Omental fat pad (tissue), 4 donors: ENCODE data around the gene TAGAP. TPM values are rescaled to one million over a fixed set of nuclear protein-coding genes. Genes with fewer than 3 reads are reported as not detected.
"Not testable (repeated sequence)": the region's sequence is repeated elsewhere in the genome, so short reads cannot be mapped to it uniquely, and the experiment has no call there.

Source experiments
- ATAC-seq: fragments of 150-250 bp; one replicate; pipeline ENCODE4 v1.9.1; 2016; ENCODE audit warnings: mild to moderate bottlenecking, moderate library complexity; ENCODE audit not compliant: low FRiP score
- DNase-seq: peaks from one replicate; pipeline ENCODE4 v3.0.0-alpha.2; 2019; ENCODE audit warnings: low spot score
- total RNA-seq, 4 donors: library from RNA; depleted of rRNA; stranded (reverse); fragments of >200 nt; gene quantifications; one replicate each; pipeline ENCODE4 v1.1.0, GENCODE V29; 2016
- TF ChIP-seq, protein P1 (sequence below), 3 donors: fragments of 450-650 bp; IDR thresholded peaks; one replicate each; pipeline ENCODE4 v1.5.1; 2016 to 2017; ENCODE audit warnings: antibody characterized with exemption in 3 of 3, mild to moderate bottlenecking in 3 of 3, moderate library complexity in 2 of 3

TAGAP gene
- total RNA-seq, 4 donors from 2014 or later: 3.1 to 5.7 (median 4.8) TPM

- DNase-seq (no peak), ATAC-seq (no peak)
- TF ChIP-seq, protein P1, sequence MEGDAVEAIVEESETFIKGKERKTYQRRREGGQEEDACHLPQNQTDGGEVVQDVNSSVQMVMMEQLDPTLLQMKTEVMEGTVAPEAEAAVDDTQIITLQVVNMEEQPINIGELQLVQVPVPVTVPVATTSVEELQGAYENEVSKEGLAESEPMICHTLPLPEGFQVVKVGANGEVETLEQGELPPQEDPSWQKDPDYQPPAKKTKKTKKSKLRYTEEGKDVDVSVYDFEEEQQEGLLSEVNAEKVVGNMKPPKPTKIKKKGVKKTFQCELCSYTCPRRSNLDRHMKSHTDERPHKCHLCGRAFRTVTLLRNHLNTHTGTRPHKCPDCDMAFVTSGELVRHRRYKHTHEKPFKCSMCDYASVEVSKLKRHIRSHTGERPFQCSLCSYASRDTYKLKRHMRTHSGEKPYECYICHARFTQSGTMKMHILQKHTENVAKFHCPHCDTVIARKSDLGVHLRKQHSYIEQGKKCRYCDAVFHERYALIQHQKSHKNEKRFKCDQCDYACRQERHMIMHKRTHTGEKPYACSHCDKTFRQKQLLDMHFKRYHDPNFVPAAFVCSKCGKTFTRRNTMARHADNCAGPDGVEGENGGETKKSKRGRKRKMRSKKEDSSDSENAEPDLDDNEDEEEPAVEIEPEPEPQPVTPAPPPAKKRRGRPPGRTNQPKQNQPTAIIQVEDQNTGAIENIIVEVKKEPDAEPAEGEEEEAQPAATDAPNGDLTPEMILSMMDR (IDR thresholded peaks at IDR 0.05): no peak
These were observed 14.6 kb downstream of the TAGAP start for GRCh38 chr6:159030168-159030567.

DNA sequence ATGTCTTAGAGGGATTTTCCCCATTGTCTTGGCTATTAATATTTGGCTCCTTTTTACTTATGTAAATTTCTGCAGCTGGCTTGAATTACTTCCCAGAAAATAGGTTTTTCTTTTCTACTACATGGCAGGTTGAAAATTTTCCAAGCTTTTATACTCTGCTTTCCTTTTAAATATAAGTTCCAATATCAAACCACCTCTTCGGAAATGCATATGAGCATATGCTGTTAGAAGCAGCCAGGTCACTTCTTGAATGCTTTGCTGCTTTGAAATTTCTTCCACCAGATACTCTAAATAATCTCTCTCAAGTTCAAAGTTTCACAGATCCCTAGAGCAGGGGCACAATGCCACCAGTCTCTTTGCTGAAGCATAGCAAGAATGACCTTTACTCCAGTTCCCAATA lies 19.6 kb downstream of the TAGAP start:
- DNase-seq, ATAC-seq: not testable (repeated sequence)

DNA sequence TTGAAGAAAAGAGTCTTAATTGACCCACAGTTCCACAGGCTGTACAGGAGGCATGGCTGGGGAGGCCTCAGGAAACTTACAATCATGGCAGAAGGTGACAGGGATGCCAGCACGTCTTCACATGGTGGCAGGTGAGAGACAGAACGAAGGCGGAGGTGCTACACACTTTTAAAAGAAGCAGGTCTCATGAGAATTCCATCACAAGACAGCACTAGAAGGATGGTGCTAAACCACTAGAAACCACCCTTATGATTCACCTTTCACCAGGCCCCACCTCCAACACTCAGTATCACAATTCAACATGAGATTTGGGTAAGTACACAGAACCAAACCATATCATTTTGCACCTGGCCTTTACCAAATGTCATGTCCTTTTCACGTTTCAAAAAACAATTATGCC lies 20.9 kb downstream of the TAGAP start:
- TF ChIP-seq, protein P1 (IDR thresholded peaks at IDR 0.05): no peak
- no peak for ATAC-seq
- DNase-seq: no peak

GRCh38 chr6:159020011-159020410 lies 24.8 kb downstream of the TAGAP start:
- TF ChIP-seq, protein P1 (IDR thresholded peaks at IDR 0.05): no peak
- DNase-seq: no peak
- no peak for ATAC-seq

DNA sequence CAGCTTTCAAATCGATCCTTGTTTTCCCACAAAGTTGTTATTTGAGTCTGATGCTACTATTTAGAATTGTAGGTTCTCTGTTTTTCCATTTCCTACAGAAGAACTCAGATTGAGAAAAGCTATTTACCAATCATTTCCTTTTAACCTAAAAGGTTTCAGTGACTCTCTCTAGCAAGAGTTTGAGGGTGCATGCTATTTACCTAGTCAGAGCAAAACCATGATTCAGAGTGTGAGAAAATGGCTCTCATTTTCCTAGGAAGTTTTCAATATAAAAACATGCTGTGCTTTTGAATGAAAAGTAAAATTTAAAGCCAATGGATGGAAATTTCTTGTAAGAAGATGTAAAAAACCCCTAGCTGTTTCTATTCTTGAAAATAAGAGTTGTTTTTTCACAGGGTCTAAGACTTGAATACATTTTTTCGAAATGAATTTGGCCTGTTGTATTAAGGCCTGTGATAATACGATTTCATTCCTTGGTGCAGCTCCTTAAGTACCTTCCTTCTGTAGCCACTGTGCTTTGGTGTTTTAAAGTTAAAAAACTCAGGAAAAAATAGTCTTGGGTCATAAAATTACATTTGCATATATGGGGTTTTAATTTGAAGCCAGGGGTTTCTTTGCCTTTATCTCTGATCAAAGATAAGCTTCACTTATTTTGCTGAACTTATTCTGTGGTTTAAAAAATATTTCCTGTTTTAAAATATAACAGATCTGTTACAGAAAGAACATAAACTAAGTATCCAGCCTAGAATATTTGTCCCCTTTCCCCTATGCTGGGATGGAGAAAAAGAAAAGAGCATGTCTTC lies 26.8 kb downstream of the TAGAP start:
- no peak for ATAC-seq
- no peak for DNase-seq
- TF ChIP-seq, protein P1 (IDR thresholded peaks at IDR 0.05): no peak

DNA sequence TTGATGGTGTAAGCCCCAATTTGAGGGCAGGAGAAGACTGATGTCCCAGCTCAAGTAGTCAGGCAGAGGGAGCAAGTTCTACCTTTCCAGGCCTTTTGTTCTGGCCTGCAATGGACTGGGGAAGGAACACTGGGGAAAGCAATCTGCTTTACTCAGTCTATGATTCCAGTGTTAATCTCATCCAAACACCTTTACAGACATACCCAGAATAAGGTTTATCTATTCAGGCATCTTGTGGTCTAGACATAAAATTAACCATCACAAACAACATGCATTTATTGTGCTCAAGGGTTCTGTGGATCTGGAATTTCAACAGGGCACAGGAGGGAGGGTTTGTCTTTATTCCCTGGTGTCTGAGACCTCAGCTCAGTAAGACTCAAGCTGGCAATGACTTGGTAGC lies 30.4 kb downstream of the TAGAP start:
- TF ChIP-seq, protein P1 (IDR thresholded peaks at IDR 0.05): no peak
- DNase-seq (no peak), ATAC-seq (no peak)

- DNase-seq (no peak), ATAC-seq (peak; percentile 70)
- TF ChIP-seq, protein P1 (IDR thresholded peaks at IDR 0.05): no peak
These were observed 31.6 kb downstream of the TAGAP start for GRCh38 chr6:159013229-159013628.
